Neutrophil (primary cell): ENCODE measurements around the gene ATAD3A.
"Not testable (repeated sequence)": the region's sequence is repeated elsewhere in the genome, so short reads cannot be mapped to it uniquely, and the experiment has no call there.

Source experiments
- H3K27ac ChIP-seq: fragments of 200-600 bp; sonication (generic); 2 replicates; pipeline ENCODE4 v1.5.1; 2016; ENCODE audit warnings: mild to moderate bottlenecking, moderate library complexity
- H3K27me3 ChIP-seq: fragments of 200-600 bp; sonication (generic); 2 replicates; pipeline ENCODE4 v1.6.0; 2016; ENCODE audit warnings: mild to moderate bottlenecking
- H3K36me3 ChIP-seq: fragments of 200-600 bp; sonication (generic); 2 replicates; pipeline ENCODE4 v1.5.1; 2017
- H3K4me1 ChIP-seq, 2 experiments: fragments of 200-600 bp in 1 of 2; sonication (generic) in 1 of 2; 1 replicate in 1 of 2; 2 replicates in 1 of 2; pipeline versions ENCODE4 v1.5.1 to v1.6.1; 2013 to 2016; ENCODE audit warnings: low read depth in 1 of 2, low read length in 1 of 2, mild to moderate bottlenecking in 1 of 2, moderate library complexity in 1 of 2; ENCODE audit not compliant: control insufficient read depth in 1 of 2, insufficient read depth in 1 of 2
- H3K4me3 ChIP-seq, 2 experiments: fragments of 200-600 bp in 1 of 2; sonication (generic) in 1 of 2; 1 replicate in 1 of 2; 2 replicates in 1 of 2; pipeline ENCODE4 v1.5.1; 2013 to 2016; ENCODE audit warnings: low read depth in 1 of 2, low read length in 1 of 2, mild to moderate bottlenecking in 1 of 2, moderate library complexity in 1 of 2
- H3K9me3 ChIP-seq: fragments of 200-600 bp; sonication (generic); 2 replicates; pipeline ENCODE4 v1.5.1; 2016
- TF ChIP-seq, protein P1 (sequence below): fragments of 200-600 bp; sonication (generic); IDR thresholded peaks from 2 replicates; pipeline ENCODE4 v1.5.1; 2016; ENCODE audit warnings: antibody characterized with exemption

ATAD3A gene

DNA sequence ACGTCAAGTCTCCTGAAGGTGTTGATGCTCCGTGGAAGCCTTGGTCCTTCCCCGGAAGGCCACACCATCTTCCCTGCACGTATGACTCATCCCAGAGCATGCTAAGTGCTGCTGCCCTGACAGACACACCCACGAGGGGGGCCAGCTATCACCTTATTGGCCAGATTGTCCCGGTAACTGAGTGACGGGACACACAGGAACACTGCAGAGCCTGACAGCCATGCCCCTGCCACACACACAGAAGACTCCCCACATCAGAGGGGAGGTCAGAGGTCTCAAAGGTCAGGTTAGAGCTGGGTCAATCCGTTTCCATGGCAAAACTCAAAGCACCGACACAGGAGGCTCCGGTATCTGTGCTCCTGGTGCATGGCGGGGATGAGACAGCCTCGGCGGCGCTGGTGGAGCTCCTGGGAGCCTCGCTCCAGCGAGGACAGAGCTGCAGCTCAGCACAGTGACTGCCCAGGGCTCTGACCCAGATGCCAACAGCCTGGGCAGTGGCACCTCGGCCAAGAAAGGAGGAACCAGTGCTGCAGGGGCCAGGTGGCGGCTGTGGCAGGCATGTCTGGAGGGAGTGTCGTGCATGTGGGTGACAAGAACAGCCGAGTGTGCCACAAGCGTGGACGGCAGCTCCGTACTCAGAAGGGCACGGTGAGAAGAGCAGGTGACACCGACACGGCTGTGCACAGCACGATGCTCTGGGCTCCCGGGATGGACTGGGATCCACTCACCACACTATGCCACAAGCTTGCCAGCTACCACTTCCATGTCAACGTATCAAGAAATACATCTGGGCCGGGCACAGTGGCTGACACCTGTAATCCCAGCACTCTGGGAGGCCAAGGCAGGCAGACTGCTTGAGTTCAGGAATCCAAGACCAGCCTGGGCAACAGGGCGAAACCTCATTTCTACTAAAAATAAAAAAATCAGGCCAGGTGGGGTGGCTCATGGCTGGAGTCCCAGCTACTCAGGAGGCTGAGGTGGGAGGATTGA is 43.3 kb downstream of the ATAD3A start:
- TF ChIP-seq, protein P1, sequence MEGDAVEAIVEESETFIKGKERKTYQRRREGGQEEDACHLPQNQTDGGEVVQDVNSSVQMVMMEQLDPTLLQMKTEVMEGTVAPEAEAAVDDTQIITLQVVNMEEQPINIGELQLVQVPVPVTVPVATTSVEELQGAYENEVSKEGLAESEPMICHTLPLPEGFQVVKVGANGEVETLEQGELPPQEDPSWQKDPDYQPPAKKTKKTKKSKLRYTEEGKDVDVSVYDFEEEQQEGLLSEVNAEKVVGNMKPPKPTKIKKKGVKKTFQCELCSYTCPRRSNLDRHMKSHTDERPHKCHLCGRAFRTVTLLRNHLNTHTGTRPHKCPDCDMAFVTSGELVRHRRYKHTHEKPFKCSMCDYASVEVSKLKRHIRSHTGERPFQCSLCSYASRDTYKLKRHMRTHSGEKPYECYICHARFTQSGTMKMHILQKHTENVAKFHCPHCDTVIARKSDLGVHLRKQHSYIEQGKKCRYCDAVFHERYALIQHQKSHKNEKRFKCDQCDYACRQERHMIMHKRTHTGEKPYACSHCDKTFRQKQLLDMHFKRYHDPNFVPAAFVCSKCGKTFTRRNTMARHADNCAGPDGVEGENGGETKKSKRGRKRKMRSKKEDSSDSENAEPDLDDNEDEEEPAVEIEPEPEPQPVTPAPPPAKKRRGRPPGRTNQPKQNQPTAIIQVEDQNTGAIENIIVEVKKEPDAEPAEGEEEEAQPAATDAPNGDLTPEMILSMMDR = no peak
- Histone ChIP-seq H3K27me3 (no peaks in the 10 kb centered on the region), H3K36me3 (peaks cover 45% of the 10 kb centered on the region), H3K27ac (no peak overlapping the region), H3K9me3 (no peaks in the 10 kb centered on the region), H3K4me3 (no peak overlapping the region), H3K4me1 (no peaks in the 10 kb centered on the region)

DNA sequence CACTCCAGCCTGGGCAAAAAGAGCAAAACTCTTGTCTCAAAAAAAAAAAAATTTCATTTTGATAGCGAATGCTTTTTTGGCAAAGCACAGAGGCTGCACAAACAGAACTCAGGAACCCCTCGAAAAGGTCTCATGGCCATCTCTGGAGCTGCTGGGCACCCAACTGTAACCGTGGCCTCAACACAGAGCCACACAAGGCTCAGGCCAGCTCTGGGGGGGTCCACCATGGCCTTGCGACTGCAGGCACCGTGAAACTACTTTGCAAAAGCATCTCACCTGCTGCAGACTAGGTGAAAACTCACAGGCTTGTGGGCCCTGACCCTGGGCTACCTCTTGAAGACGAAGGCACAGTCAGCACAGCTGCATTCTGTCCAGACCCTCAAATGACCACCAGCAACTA is 44.5 kb downstream of the ATAD3A start:
- peaks cover 56% of the 10 kb centered on the region for H3K36me3 ChIP-seq
- no peak overlapping the region for H3K4me3 ChIP-seq
- H3K27me3 ChIP-seq = no peaks in the 10 kb centered on the region
- H3K9me3 ChIP-seq = no peaks in the 10 kb centered on the region
- TF ChIP-seq, protein P1 = no peak
- H3K27ac ChIP-seq = no peak overlapping the region
- H3K4me1 ChIP-seq = no peaks in the 10 kb centered on the region

DNA sequence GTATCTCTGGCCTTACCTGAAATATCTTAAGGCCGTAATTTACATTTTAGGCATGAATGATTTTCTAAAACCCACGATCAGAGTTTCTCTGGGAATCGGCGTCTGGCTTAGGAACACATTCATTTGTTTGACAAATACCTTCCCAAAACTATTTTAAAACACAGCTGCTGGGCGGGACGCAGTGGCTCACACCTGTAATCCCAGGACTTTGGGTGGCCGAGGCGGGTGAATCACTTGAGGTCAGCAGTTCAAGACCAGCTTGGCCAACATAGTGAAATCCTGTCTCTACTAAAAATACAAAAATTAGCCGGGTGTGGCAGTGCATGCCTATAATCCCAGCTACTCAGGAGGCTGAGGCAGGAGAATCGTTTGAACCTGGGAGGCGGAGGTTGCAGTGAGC is 45.0 kb downstream of the ATAD3A start:
- H3K27me3 ChIP-seq, H3K27ac ChIP-seq, H3K4me1 ChIP-seq, H3K4me3 ChIP-seq, H3K9me3 ChIP-seq: not testable (repeated sequence)
- peaks cover 56% of the 10 kb centered on the region for H3K36me3 ChIP-seq

DNA sequence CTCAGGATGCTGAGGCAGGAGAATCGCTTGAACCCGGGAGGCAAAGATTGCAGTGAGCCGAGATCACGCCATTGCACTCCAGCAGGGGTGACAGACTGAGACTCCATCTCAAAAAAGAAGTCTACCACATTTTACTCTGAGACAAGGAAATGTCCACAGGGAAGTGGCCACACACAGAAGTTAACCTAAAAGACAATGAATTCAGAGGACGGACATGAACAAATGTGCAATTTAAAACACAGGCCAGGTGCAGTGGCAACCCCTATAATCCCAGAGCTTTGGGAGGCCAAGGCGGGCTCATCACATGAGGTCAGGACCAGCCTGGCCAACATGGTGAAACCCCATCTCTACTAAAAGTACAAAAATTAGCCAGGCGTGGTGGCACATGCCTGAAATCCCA is 45.7 kb downstream of the ATAD3A start:
- not testable (repeated sequence) for H3K4me3 ChIP-seq, H3K27ac ChIP-seq, H3K4me1 ChIP-seq, H3K9me3 ChIP-seq, H3K27me3 ChIP-seq
- H3K36me3 ChIP-seq = peaks cover 57% of the 10 kb centered on the region

- Histone ChIP-seq H3K27ac (no peak overlapping the region), H3K9me3 (no peaks in the 10 kb centered on the region), H3K4me3 (no peak overlapping the region), H3K36me3 (peaks cover 66% of the 10 kb centered on the region), H3K27me3 (no peaks in the 10 kb centered on the region), H3K4me1 (no peaks in the 10 kb centered on the region)
- TF ChIP-seq, protein P1 = no peak
Observed at GRCh38 chr1:1558591-1558990, 46.6 kb downstream of the ATAD3A start.

DNA sequence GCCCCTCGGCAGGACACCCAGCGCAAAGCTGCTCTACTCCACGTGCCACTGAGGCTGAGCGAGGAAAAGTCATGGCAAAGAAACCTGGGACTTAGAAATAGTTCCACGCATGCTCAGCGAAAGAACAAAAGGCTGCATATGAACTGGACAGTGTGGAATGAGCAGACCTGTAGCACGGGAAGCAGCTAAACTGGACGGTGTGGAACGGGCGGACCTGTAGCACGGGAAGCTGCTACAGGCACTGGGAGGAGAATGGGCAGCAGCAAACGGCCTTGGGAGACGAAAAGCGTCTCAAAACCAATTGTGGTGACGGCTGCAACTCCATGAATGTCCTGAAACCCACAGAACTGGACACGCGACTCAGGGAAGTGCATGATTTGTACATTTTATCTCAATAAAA is 47.1 kb downstream of the ATAD3A start:
- peaks cover 67% of the 10 kb centered on the region for H3K36me3 ChIP-seq
- TF ChIP-seq, protein P1 = no peak
- H3K9me3 ChIP-seq = no peaks in the 10 kb centered on the region
- no peak overlapping the region for H3K4me3 ChIP-seq
- no peaks in the 10 kb centered on the region for H3K4me1 ChIP-seq
- H3K27ac ChIP-seq = no peak overlapping the region
- H3K27me3 ChIP-seq = no peaks in the 10 kb centered on the region
